Muscle layer of duodenum (tissue), 2 donors: Measurements from ENCODE around the gene CLMN.

Experiments
- H3K27ac ChIP-seq: one replicate; pipeline ENCODE4 v1.7.0; 2013; ENCODE audit warnings: mild to moderate bottlenecking, low read length
- H3K27me3 ChIP-seq: one replicate; pipeline ENCODE4 v1.7.0; 2013; ENCODE audit warnings: low read depth, mild to moderate bottlenecking, control low read depth, low read length
- H3K36me3 ChIP-seq, 2 donors: one replicate each; pipeline ENCODE4 v1.7.0; 2013; ENCODE audit warnings: low read length in 2 of 2, control low read depth in 1 of 2, mild to moderate bottlenecking in 1 of 2; ENCODE audit not compliant: insufficient read depth in 2 of 2, control insufficient read depth in 1 of 2
- H3K4me1 ChIP-seq, 2 donors: one replicate each; pipeline ENCODE4 v1.7.0; 2013; ENCODE audit warnings: low read length in 2 of 2, mild to moderate bottlenecking in 2 of 2, control low read depth in 1 of 2, moderate library complexity in 1 of 2; ENCODE audit not compliant: insufficient read depth in 2 of 2, control insufficient read depth in 1 of 2
- H3K4me3 ChIP-seq, 2 donors: one replicate each; pipeline ENCODE4 v1.7.0; 2013; ENCODE audit warnings: low read length in 2 of 2, low read depth in 1 of 2, mild to moderate bottlenecking in 1 of 2
- H3K9me3 ChIP-seq, 2 donors: one replicate each; pipeline ENCODE4 v1.7.0; 2013; ENCODE audit warnings: low read length in 2 of 2, control low read depth in 1 of 2, mild to moderate bottlenecking in 1 of 2; ENCODE audit not compliant: control insufficient read depth in 1 of 2
- donor health status: healthy.

CLMN gene

DNA sequence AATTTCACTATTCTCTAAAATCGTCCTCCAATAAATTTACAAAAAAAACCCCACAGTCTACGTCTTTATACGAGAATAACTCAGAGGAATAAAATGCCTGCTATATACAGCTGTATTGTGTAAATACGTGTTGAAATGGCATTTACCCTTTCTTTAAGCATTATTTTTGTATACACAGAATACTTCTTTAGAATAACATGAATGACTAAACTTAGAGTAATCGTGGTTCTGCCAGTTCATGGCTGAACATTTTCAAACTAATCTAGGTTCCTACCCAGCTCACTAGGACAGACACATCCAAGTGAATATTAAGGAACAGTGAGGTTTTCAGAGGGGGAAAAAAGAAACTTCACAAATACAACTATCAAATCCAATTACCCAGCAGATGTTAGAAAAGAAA is 186.9 kb downstream of the CLMN start:
- peaks cover 12 to 14% of the 10 kb centered on the region in 2 donors for H3K36me3 ChIP-seq
- no peaks in the 10 kb centered on the region for H3K9me3 ChIP-seq
- H3K27me3 ChIP-seq, result no peaks in the 10 kb centered on the region
- no peak overlapping the region for H3K4me3 ChIP-seq
- H3K4me1 ChIP-seq, result peaks cover 4 to 9% of the 10 kb centered on the region in 2 donors
- H3K27ac ChIP-seq, result no peak overlapping the region
